A549 (cell line): Measurements from ENCODE around the gene RERE. TPM values are rescaled to one million over a fixed set of nuclear protein-coding genes. Genes with fewer than 3 reads are reported as not detected.

ENCODE experiments used
- ATAC-seq, 2 experiments: fragments of 200-7000 bp in 1 of 2; fragments of >200 bp in 1 of 2; cut with Nextera tagmentation in 1 of 2; cut with Tn5 transposase in 1 of 2; 3 replicates each; pipeline versions ENCODE4 v1.8.0 to v1.9.1; 2018 to 2020; ENCODE audit warnings: mild to moderate bottlenecking in 1 of 2, moderate library complexity in 1 of 2
- CTCF ChIA-PET: fragments of 300-600 bp; sonication (Branson Sonifier 250); formaldehyde crosslinking; extraction: SDS; loops from one replicate; lab custom pipeline; 2021; ENCODE audit warnings: antibody characterized with exemption, inconsistent platforms; lab: Yijun Ruan, JAX
- POLR2A ChIA-PET: fragments of 350-600 bp; formaldehyde crosslinking; extraction: SDS; loops from one replicate; lab custom pipeline; 2021; ENCODE audit warnings: antibody characterized with exemption, inconsistent platforms; lab: Yijun Ruan, JAX
- DNase-seq, 2 experiments: peaks; one replicate each; pipeline versions ENCODE4 v3.0.0 to v3.0.0-alpha.2; 2011 to 2016; ENCODE audit warnings: low read depth in 1 of 2, low spot score in 1 of 2
- FAIRE-seq: peaks from 2 replicates; lab custom pipeline; 2011; peaks lifted over from hg19 to GRCh38; lab: Jason Lieb, UNC
- H3K27ac ChIP-seq, 2 experiments: fragments of >200 bp; sonication (Bioruptor Twin); formaldehyde crosslinking; 3 replicates each; pipeline ENCODE4 v1.5.1; 2016 to 2017
- H3K4me1 ChIP-seq: fragments of >200 bp; sonication (Bioruptor Twin); formaldehyde crosslinking; 3 replicates; pipeline ENCODE4 v1.6.1; 2016
- H3K4me2 ChIP-seq: fragments of >200 bp; sonication (Bioruptor Twin); formaldehyde crosslinking; 3 replicates; pipeline ENCODE4 v1.6.1; 2016
- H3K4me3 ChIP-seq: fragments of >200 bp; sonication (Bioruptor Twin); formaldehyde crosslinking; 3 replicates; pipeline ENCODE4 v1.5.1; 2016
- H3K9me3 ChIP-seq: fragments of >200 bp; sonication (Bioruptor Twin); formaldehyde crosslinking; 3 replicates; pipeline ENCODE4 v1.6.1; 2016
- ATOH8 ChIP-seq: fragments of 250-450 bp; sonication (Bioruptor Pico); IDR thresholded peaks from 2 replicates; pipeline ENCODE4 v1.5.0; 2020; ENCODE audit warnings: low read depth, mild to moderate bottlenecking, moderate library complexity
- BCL3 ChIP-seq: fragments of >200 bp; sonication (Bioruptor Twin); formaldehyde crosslinking; IDR thresholded peaks from 3 replicates; pipeline ENCODE4 v1.6.1; 2016
- CTCF ChIP-seq: fragments of >200 bp; sonication (Bioruptor Twin); formaldehyde crosslinking; IDR thresholded peaks from 3 replicates; pipeline ENCODE4 v1.5.1; 2016
- ELK1 ChIP-seq: fragments of 150-350 bp; IDR thresholded peaks from 2 replicates; pipeline ENCODE4 v1.6.1; 2014; ENCODE audit warnings: low read depth, mild to moderate bottlenecking, low read length
- GATA3 ChIP-seq: IDR thresholded peaks from 2 replicates; pipeline ENCODE4 v1.6.1; 2012; ENCODE audit warnings: borderline replicate concordance
- HDAC2 ChIP-seq: fragments of 200-600 bp; sonication (generic); IDR thresholded peaks from 2 replicates; pipeline ENCODE4 v1.6.1; 2016
- HES2 ChIP-seq: fragments of >200 bp; sonication (Bioruptor Twin); formaldehyde crosslinking; IDR thresholded peaks from 2 replicates; pipeline ENCODE4 v1.6.1; 2016
- HMGXB4 ChIP-seq: fragments of 250-450 bp; sonication (Bioruptor Pico); IDR thresholded peaks from 2 replicates; pipeline ENCODE4 v1.5.0; 2021; ENCODE audit warnings: mild to moderate bottlenecking, moderate library complexity, borderline replicate concordance
- HOXA7 ChIP-seq: fragments of 250-450 bp; sonication (Bioruptor Pico); IDR thresholded peaks from 2 replicates; pipeline ENCODE4 v1.5.0; 2020; ENCODE audit warnings: mild to moderate bottlenecking, moderate library complexity
- JUN ChIP-seq, 2 experiments: fragments of >200 bp; sonication (Bioruptor Twin); formaldehyde crosslinking; IDR thresholded peaks; 2 replicates in 1 of 2; 3 replicates in 1 of 2; pipeline ENCODE4 v1.6.1; 2016 to 2017
- MAZ ChIP-seq: fragments of 150-350 bp; IDR thresholded peaks from 2 replicates; pipeline ENCODE4 v1.6.1; 2014; ENCODE audit warnings: antibody characterized with exemption, low read depth, low read length, borderline replicate concordance
- MYC ChIP-seq: IDR thresholded peaks from 2 replicates; pipeline ENCODE4 v1.6.1; 2012; ENCODE audit warnings: mild to moderate bottlenecking, inconsistent platforms, low read length, improper control_type of control experiment, borderline replicate concordance
- NFE2L2 ChIP-seq: fragments of 150-350 bp; conservative IDR thresholded peaks from 2 replicates; pipeline ENCODE4 v1.6.1; 2014; ENCODE audit warnings: low read length
- NPAS2 ChIP-seq: fragments of 250-450 bp; sonication (Bioruptor Pico); IDR thresholded peaks from 2 replicates; pipeline ENCODE4 v1.8.0; 2022; ENCODE audit warnings: mild to moderate bottlenecking, moderate library complexity, borderline replicate concordance
- POLR2A ChIP-seq: IDR thresholded peaks from 2 replicates; pipeline ENCODE4 v1.6.1; 2012; ENCODE audit warnings: mild to moderate bottlenecking, low read length
- POLR2AphosphoS2 ChIP-seq: conservative IDR thresholded peaks from 2 replicates; pipeline ENCODE4 v1.6.1; 2012; ENCODE audit warnings: low read length, improper control_type of control experiment, inconsistent platforms
- RNF2 ChIP-seq: fragments of 200-600 bp; sonication (generic); IDR thresholded peaks from 2 replicates; pipeline ENCODE4 v1.6.1; 2016; ENCODE audit warnings: low read depth, mild to moderate bottlenecking, antibody characterized with exemption, moderate library complexity, borderline replicate concordance
- SMC3 ChIP-seq: fragments of >200 bp; sonication (Bioruptor Twin); formaldehyde crosslinking; IDR thresholded peaks from 3 replicates; pipeline ENCODE4 v1.6.1; 2018; ENCODE audit warnings: inconsistent platforms
- SREBF2 ChIP-seq: fragments of 450-650 bp; IDR thresholded peaks from 2 replicates; pipeline ENCODE4 v1.6.1; 2014; ENCODE audit warnings: mild to moderate bottlenecking, moderate library complexity
- TFCP2L1 ChIP-seq: fragments of 250-450 bp; sonication (Bioruptor Pico); IDR thresholded peaks from 2 replicates; pipeline ENCODE4 v1.5.0; 2021; ENCODE audit warnings: mild to moderate bottlenecking
- WGBS: methylation state at CpG from one replicate; pipeline ENCODE4 v1.1.6; 2017; ENCODE audit errors: missing lambda C conversion rate; 5-methylcytosine and 5-hydroxymethylcytosine counted together
- polyA plus RNA-seq, 4 experiments: library from polyadenylated mRNA; depleted of rRNA in 3 of 4; stranded (reverse); fragments of >200 nt; fragmentation: RNase III in 1 of 4; extraction: RNeasy Plus Mini Kit Qiagen cat#74134 plus additional on column Dnase treatment in 1 of 4; gene quantifications; 2 replicates in 3 of 4; 3 replicates in 1 of 4; pipeline ENCODE4 v1.2.3, GENCODE V29; 2011 to 2017

Gene RERE
- polyA plus RNA-seq, 2 of the 4 experiments (the other 2 are of a cell fraction): 12.6 to 28.6 TPM

GRCh38 chr1:8373581-8374241, 443.7 kb downstream of the RERE start:
- no peak for FAIRE-seq
- TF ChIP-seq POLR2AphosphoS2 (no peak), HDAC2 (no peak), BCL3 (no peak)

GRCh38 chr1:8373125-8373524, 444.3 kb downstream of the RERE start:
- TF ChIP-seq HES2 (no peak), JUN (IDR thresholded peaks at IDR 0.05) (no peak), SREBF2 (no peak), HMGXB4 (CRISPR knock-in tag) (no peak), ELK1 (no peak), NFE2L2 (no peak), RNF2 (no peak), TFCP2L1 (CRISPR knock-in tag) (no peak), BCL3 (no peak), GATA3 (no peak), SMC3 (no peak), ATOH8 (no peak), CTCF (no peak), NPAS2 (CRISPR knock-in tag) (no peak), MAZ (no peak), HOXA7 (CRISPR knock-in tag) (no peak), POLR2A (no peak), MYC (no peak)
- TF ChIP-seq, all 56 proteins: peak for 0
- no peak for ATAC-seq
- no peak for FAIRE-seq
- 96% methylated on average over 3 of the region's 3 CpGs for WGBS
- no peak overlapping the region; a peak in 1 of 6 replicates for H3K27ac ChIP-seq
- H3K4me2 ChIP-seq: no peak overlapping the region
- no peak overlapping the region for H3K4me3 ChIP-seq
- 0 out of 3 replicates have a peak, but pooled peaks cover 3% of the 10 kb centered on the region for H3K4me1 ChIP-seq
- DNase-seq: no peak
- ChIA-PET CTCF (interaction anchor here (1.5 to 1.7 kb wide), 2 partner anchors 14 to 187 kb away, joined by 4 to 5 read pairs; no protein-coding TSS in a partner anchor), POLR2A (no interaction called here)
- no peaks in the 10 kb centered on the region for H3K9me3 ChIP-seq

More at GRCh38 chr1:8373581-8374241, 443.7 kb downstream of the RERE start:
- ChIA-PET CTCF (interaction anchor here (0.7 to 1.7 kb wide), 4 partner anchors 15 to 187 kb away, joined by 3 to 5 read pairs (median 4); no protein-coding TSS in a partner anchor), POLR2A (no interaction called here)
- Histone ChIP-seq H3K4me1 (0 out of 3 replicates have a peak, but pooled peaks cover 3% of the 10 kb centered on the region), H3K9me3 (no peaks in the 10 kb centered on the region), H3K27ac (no peak overlapping the region; a peak in 1 of 6 replicates), H3K4me2 (no peak overlapping the region), H3K4me3 (no peak overlapping the region)
- DNase-seq: no peak
- ATAC-seq: peak in 1 of 2 experiments; percentile 30; a peak in 1 of 6 replicates
- 81% methylated on average over 19 of the region's 19 CpGs for WGBS
